22Rv1 (cell line): ENCODE results near the gene ENPP4.

Source experiments
- ZFX ChIP-seq: fragments of 450-650 bp; IDR thresholded peaks from 2 replicates; pipeline ENCODE4 v1.6.1; 2017; ENCODE audit warnings: antibody characterized with exemption, borderline replicate concordance
- TF ChIP-seq, protein P1 (sequence below): fragments of 450-650 bp; IDR thresholded peaks from 2 replicates; pipeline ENCODE4 v1.5.1; 2017; ENCODE audit warnings: mild to moderate bottlenecking

DNA sequence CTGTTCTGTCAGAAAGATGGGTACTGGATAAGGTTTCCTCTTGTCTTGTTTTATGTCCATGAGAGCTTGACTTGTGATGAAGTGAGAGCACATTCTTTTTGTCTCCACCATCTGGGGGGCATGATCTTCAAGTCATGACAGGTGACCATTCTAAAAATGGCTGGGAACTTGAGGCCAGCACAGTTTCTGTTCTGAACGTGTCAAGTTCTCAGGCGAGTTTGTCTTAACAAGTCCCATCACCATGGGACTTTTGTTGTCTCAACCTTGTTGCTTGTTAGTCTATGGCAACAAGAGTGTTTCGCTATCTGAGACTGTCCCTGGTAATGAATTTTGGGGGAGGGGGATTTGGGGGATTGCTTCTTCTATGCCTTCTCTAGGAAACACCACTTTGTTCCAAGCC, 25.6 kb upstream of the ENPP4 start:
- TF ChIP-seq, protein P1, sequence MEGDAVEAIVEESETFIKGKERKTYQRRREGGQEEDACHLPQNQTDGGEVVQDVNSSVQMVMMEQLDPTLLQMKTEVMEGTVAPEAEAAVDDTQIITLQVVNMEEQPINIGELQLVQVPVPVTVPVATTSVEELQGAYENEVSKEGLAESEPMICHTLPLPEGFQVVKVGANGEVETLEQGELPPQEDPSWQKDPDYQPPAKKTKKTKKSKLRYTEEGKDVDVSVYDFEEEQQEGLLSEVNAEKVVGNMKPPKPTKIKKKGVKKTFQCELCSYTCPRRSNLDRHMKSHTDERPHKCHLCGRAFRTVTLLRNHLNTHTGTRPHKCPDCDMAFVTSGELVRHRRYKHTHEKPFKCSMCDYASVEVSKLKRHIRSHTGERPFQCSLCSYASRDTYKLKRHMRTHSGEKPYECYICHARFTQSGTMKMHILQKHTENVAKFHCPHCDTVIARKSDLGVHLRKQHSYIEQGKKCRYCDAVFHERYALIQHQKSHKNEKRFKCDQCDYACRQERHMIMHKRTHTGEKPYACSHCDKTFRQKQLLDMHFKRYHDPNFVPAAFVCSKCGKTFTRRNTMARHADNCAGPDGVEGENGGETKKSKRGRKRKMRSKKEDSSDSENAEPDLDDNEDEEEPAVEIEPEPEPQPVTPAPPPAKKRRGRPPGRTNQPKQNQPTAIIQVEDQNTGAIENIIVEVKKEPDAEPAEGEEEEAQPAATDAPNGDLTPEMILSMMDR: no peak
- no peak for TF ChIP-seq ZFX
